GM19463 (cell line): ENCODE data around the gene GPALPP1.
"Not testable (repeated sequence)": the region's sequence is repeated elsewhere in the genome, so short reads cannot be mapped to it uniquely, and the experiment has no call there.

Experiments used
- ATAC-seq: cut with Tn5 transposase; IDR thresholded peaks from one replicate; pipeline ENCODE4 v1.9.1; 2021; ENCODE audit warnings: mild to moderate bottlenecking, moderate library complexity; ENCODE audit not compliant: unreplicated experiment

The GPALPP1 gene

GRCh38 chr13:45004096-45004495 lies 14.8 kb downstream of the GPALPP1 start:
- ATAC-seq: no peak

DNA sequence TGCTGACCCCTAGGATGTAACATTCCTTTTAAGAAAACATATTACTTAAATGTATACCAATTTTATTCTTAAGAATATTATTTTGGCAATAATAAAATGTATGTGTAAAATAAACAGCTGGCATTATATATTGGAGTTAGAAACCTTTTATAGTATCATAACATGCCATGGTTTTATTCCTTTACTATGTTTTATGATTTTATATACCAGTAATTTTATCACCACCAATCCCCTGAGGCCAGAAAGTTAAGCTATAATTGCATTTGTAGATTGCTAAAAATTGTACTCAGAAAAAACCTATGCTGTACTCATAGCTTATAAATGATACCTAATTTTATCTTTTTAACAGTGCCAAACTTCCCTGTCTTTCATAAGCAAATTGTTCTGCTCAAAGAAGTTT lies 17.9 kb downstream of the GPALPP1 start:
- no peak for ATAC-seq

DNA sequence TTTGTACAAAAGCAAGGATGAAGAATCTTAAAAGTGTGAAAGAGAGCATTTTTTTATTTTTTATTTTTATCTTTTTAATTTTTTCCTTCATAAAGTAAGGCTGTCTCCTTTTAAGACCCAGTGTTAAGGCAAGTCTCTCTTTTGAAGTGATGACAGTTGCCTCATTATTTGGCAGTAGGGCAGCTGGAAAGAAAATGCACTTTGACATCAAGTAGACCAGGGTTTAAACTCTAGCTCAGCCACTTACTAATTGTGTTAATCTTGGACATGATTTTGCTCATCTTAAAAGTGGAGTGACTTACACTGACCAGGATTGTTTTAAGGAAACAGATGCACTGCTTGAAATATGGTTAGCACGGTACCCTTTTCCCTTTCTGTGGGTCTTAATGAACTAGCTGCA lies 18.5 kb downstream of the GPALPP1 start:
- ATAC-seq: no peak

DNA sequence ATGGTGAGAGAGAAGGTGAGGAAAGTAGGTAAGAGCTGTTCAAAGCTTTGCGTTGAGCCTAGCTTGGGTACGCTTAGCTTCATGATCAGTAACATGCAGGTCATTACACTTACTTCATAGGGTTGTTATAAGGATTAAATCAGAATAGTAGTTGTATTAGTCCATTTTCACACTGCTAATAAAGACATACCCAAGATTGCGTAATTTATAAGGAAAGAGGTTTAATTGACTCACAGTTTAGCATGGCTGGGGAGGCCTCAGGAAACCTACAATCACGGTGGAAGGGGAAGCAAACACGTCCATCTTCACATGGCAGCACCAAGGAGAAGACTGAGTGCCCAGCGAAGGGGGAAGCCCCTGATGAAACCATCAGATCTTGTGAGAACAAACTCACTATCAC lies 21.9 kb downstream of the GPALPP1 start:
- ATAC-seq: no peak

DNA sequence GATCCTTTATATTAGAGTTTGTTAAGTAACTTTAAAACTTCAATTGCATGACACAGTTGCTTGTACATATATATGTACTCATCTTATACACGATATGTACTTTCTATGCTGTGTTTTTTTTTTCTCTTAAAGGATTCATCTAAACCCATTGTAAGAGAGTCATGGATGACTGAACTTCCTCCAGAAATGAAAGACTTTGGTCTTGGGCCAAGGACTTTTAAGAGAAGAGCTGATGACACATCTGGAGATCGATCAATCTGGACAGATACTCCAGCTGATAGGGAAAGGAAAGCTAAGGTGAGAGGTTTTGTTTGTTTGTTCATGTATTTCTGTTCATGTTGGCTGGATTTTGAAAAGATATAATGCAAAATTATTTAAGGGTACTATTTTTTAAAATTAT lies 26.0 kb downstream of the GPALPP1 start:
- ATAC-seq: no peak

DNA sequence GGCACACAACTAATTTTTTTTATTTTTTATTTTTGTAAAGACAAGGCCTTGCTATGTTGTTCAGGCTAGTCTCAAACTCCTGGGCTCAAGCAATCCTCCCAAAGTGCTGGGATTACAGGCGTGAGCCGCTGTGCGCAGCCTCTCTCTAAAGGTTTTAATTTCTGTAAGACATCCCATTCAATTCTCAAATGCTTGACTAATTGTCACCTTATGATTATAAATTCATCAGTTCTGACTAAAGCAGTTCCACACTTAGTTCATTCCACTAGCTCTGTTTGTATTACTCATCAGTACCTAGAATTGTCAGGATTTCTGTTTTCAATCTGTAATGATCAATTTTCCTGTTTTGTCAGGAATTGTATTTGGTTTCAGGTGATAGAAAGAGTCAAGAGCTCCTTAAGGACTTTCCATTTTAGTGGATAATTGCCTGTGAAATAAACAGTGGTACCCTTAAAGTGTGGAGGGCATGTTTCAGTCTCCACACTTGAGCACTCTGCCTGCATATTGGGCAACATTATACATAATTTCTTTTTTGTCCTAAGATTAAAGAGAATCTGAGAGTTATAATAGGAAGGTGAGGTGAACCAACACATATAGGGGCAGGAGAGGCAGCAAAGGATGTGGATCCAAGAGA lies 27.6 kb downstream of the GPALPP1 start:
- no peak for ATAC-seq

DNA sequence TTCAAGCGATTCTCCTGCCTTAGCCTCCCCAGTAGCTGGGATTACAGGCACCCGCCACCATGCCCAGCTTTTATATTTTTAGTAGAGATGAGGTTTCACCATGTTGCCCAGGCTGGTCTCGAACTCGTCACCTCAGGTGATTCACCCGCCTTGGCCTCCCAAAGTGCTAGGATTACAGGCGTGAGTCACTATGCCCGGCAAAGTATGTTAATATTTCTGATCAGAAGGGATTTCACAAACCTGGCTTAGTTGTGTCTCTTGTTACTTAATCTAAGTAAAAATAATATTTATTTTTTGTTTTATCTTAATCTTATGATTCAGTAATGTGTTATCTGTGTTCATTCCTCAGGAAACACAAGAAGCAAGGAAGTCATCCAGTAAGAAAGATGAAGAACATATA lies 30.6 kb downstream of the GPALPP1 start:
- not testable (repeated sequence) for ATAC-seq

DNA sequence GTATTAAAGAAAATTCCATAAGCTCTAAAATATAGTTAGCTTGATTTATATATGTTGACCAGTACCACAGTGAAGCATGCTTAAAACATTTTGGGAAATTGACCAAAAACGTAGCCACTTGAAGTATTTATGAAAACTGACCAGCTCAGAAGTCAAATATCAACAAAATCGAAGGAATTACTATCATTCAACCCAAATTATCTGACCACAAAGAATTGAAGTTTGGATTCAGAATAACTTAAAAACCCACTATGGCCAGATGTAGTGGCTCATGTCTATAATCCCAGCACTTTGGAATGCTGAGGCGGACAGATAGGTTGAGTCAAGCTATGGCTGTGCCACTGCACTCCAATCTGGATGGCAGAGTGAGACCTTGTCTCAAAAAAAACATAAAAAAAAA lies 31.9 kb downstream of the GPALPP1 start:
- ATAC-seq: no peak

DNA sequence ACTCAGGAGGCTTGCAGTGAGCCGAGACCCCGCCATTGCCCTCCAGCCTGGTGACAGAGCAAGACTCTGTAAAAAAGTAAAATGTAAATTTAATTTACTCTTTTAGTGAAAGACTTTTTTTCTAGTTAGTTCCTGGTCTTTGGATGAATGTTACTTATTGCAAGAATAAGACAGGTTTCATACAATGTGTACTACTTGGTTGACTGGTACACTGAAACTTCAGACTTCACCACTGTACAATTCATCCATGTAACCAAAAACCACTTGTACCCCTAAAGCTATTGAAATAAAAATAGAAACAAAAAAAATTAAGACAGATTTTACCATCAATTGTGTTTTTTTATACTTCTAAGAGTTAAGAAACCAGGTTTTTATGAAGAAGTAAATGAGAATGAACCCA lies 35.5 kb downstream of the GPALPP1 start:
- ATAC-seq: no peak

- ATAC-seq: no peak
These were observed 45.0 kb downstream of the GPALPP1 start for GRCh38 chr13:45034342-45034741.

DNA sequence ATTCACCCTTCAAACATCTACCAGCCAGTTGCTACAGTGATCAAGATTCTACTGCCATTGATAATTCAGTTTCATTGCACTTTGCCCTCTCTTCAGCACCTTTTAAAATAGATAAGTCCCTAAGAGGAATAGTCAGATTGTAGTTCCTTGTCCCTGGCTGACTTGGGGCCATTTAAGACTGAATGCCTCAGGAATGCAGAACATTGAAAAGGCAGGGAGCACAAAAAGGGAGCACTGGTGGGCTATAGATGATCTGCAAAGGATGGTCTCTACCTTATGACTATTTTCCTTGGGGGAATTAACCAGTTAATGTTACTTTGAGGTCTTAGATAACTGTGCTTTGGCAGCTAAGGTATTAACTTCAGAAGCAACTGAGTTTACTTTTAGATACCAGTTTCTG lies 46.9 kb downstream of the GPALPP1 start:
- ATAC-seq: no peak

GRCh38 chr13:45040173-45040572 lies 50.8 kb downstream of the GPALPP1 start:
- no peak for ATAC-seq

GRCh38 chr13:45040622-45041021 lies 51.3 kb downstream of the GPALPP1 start:
- no peak for ATAC-seq

- ATAC-seq: no peak
These were observed 53.2 kb downstream of the GPALPP1 start for GRCh38 chr13:45042539-45042938.

- no peak for ATAC-seq
These were observed 57.1 kb downstream of the GPALPP1 start for GRCh38 chr13:45046445-45046844.

DNA sequence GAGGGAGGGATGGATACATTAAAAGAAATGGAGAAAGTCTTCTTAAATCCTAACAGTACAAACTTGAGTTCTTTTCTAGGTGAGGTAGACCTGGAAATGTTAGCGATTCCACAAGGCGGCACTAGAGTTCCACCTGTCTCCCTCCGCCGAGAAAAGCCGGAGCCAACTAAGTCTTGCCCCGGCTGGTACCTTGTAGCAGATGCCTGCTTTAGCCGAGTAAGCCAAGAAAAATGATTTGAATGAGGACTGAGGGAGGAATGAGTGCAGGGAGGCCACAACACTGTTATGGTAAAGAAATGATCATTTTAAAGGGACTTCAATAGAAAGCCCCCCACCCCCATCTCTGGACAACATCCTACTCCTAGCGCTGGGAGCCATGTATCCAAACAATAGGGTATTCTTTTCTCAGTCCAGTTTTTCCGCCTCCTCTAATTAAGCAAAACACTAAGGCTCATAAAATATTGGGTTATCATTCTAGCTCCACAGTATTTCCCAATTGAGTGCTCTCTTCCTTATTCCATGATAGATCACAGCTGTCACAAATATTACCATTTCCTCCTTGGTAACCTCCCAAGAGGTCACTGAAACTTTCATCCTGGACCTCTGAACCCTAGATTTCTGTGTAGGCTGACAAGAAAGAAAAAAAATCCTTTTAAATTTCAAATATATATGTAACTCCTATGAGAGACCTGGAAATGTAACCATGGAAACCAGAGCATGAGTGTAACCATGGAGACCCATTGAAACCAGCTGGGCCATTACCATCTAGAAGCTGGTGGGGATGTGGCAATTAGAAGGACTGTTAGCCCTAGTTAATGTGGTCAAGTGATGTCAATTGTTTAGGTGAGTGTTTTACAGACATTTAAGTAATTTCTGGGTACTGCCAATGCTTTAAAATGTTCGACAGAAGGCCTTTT lies 58.3 kb downstream of the GPALPP1 start:
- peak; percentile 74 for ATAC-seq

DNA sequence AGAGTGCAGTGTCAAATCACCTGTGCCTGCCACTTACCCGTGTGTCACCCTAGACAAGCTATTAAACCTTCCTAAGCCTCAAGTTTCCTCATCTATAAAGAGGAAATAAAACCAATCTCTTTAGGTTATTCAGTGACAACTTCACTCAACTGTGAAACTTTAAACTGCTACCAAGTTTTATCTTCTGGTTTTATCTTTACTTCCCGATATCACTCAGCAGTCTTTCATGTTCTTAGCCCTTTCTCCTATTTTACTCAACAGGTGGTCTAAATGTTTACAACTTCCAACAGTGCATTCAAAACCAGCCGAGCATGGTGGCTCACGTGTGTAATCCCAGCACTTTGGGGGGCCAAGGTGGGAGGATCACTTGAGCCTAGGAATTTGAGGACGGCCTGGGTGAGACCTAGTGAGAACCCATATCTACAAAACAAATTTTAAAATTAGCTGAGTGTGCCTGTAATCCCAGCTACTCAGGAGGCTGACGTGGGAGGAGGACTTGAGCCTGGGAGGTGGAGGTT lies 59.6 kb downstream of the GPALPP1 start:
- no peak for ATAC-seq

DNA sequence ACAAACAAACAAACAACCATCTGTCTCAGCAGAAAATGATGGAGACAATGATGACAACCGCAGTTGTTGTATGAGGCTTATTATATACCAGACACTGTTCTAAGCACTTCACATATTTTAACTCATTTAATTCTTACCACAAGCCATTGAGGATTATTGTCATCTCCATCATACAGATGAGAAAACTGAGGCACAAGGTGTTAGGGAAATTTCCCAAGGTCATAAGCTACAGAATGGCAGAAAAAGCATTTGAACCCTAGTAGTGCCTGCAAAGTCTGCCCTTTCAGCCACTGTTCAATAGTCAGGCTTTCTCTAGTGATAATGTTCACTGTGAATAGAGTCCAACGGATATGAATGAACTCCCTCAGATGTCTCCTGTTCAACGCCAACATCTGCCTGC lies 60.1 kb downstream of the GPALPP1 start:
- ATAC-seq: no peak

DNA sequence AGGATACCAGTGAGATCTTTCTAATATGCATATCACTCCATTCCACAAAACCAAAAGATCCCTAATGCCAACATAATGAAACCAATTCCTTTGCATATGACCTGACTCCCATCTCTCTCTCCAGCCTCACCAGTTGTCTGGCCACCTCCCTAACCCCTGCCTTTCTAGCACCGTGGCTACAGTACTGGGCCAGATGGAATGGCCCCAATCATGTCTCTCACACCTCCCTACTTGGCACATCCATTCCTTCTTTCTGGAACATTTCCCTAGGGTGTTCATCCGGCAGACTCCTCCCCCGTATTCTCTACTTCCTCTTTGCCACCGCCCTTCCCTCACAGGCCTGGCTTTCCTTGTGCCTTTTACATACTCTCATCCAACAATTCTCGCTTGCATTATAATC lies 62.0 kb downstream of the GPALPP1 start:
- no peak for ATAC-seq

DNA sequence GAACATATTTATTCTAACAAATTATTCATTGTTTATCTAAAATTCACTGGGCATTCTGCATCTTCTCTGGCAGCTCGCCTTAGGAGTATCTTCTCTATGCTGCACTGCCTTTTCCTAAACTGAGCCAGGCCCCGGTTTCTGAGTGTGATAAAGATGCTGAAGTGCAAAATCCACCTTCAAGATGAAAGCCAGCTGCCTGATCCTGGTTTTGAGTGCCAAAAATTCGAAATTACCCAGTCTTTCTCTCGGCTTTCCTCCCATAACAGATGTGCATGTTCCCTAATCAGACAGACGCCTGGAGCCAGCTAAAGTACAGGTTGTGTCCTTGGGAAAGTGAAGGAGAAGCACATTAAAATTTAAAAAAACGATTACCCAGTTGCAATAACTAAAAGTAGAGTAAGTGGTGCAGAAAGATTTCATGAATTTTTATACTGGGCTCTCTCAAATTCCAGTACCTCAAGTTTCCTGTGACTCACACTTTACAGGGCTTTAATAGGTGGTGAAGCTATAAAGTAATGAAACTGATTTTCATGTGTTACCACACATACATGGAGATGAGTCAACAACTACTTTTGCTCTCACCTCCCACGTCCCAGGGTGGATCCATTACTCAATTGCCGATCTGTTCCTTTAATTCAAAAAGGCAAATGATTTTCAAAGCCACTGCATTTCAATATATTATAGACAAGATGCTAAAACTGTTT lies 66.0 kb downstream of the GPALPP1 start:
- ATAC-seq: peak; percentile 96

GRCh38 chr13:45055902-45056648 lies 66.7 kb downstream of the GPALPP1 start:
- ATAC-seq: peak; percentile 22
